Vagina (tissue), 2 donors: ENCODE data around the gene LNP1. TPM values are rescaled to one million over a fixed set of nuclear protein-coding genes. Genes with fewer than 3 reads are reported as not detected.

Experiments
- DNase-seq, 2 donors: peaks; one replicate each; pipeline ENCODE4 v3.0.0-alpha.2; 2017; ENCODE audit errors: extremely low spot score in 2 of 2
- H3K27ac ChIP-seq: fragments of 200-600 bp; sonication (generic); one replicate; pipeline ENCODE4 v1.5.1; 2019
- H3K27me3 ChIP-seq: fragments of 200-600 bp; sonication (generic); one replicate; pipeline ENCODE4 v1.5.1; 2019
- H3K36me3 ChIP-seq, 2 donors: fragments of 200-600 bp; sonication (generic); one replicate each; pipeline ENCODE4 v1.5.1; 2017 to 2019
- H3K4me1 ChIP-seq: fragments of 200-600 bp; sonication (generic); one replicate; pipeline ENCODE4 v1.5.1; 2019
- H3K4me3 ChIP-seq, 2 donors: fragments of 200-600 bp; sonication (generic); 1 replicate in 1 of 2; 2 replicates in 1 of 2; pipeline ENCODE4 v1.5.1; 2016 to 2019
- H3K9me3 ChIP-seq: fragments of 200-600 bp; sonication (generic); one replicate; pipeline ENCODE4 v1.5.1; 2019
- POLR2A ChIP-seq, 2 donors: fragments of 450-650 bp; IDR thresholded peaks; one replicate each; pipeline ENCODE4 v1.6.1; 2017; ENCODE audit warnings: antibody characterized with exemption in 2 of 2, mild to moderate bottlenecking in 2 of 2, moderate library complexity in 2 of 2
- POLR2AphosphoS5 ChIP-seq, 2 donors: sonication (generic); formaldehyde crosslinking; IDR thresholded peaks; one replicate each; pipeline ENCODE4 v1.9.0; 2017; ENCODE audit warnings: antibody characterized with exemption in 2 of 2, mild to moderate bottlenecking in 2 of 2, low read depth in 1 of 2; ENCODE audit not compliant: insufficient read depth in 1 of 2
- intact Hi-C: fragments of 100-400 bp; cut with DNase I; formaldehyde crosslinking; loops from one replicate; pipeline ENCODE4 v1.15.1; 2023
- total RNA-seq: library from RNA; depleted of rRNA; stranded (reverse); fragments of >200 nt; gene quantifications from one replicate; pipeline ENCODE4 v1.2.3, GENCODE V29; 2016
- TF ChIP-seq, protein P1 (sequence below), 3 experiments: fragments of 450-650 bp in 2 of 3; fragments of 200-600 bp in 1 of 3; sonication (generic) in 1 of 3; IDR thresholded peaks; one replicate each; pipeline ENCODE4 v1.5.1; 2017 to 2019; ENCODE audit warnings: antibody characterized with exemption in 3 of 3, mild to moderate bottlenecking in 2 of 3, moderate library complexity in 2 of 3

The LNP1 gene
- total RNA-seq, 1 donor from 2014 or later = 4.4 TPM

DNA sequence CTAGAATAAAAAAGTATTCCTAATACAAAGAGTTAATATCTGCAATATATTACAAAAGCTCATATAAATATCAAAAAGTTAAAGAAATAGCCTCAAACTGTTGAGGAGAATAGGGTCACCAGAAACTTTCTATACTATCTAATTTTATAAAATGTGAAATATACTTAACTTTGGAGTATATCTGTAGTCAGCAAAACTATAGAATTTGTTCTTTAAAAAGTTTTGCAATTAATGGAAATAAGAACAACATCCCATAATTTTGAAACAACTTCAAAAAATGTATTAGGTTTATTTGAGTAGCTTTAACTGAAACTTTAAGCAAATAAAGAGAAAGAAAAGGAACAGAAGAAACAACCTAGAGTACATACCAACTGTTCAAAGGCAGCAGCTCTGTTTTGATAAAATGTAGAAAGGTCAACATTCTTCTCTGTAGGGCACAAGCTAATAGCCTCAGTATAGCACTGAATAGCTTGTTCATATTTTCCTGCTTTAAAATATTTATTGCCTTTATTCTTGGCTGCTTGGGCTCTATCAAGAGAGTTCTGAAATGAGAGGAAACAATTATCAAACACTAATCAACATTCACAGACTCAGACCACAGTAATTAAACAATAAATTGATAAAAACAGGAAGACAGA, 14.8 kb upstream of the LNP1 start:
- intact Hi-C loops = no loop called here
- Histone ChIP-seq H3K27ac (no peak overlapping the region), H3K27me3 (no peaks in the 10 kb centered on the region), H3K4me1 (no peaks in the 10 kb centered on the region), H3K4me3 (no peak overlapping the region), H3K36me3 (peaks cover 0 to 42% of the 10 kb centered on the region in 2 donors), H3K9me3 (peaks cover 7% of the 10 kb centered on the region)
- no peak for DNase-seq
- TF ChIP-seq, protein P1, sequence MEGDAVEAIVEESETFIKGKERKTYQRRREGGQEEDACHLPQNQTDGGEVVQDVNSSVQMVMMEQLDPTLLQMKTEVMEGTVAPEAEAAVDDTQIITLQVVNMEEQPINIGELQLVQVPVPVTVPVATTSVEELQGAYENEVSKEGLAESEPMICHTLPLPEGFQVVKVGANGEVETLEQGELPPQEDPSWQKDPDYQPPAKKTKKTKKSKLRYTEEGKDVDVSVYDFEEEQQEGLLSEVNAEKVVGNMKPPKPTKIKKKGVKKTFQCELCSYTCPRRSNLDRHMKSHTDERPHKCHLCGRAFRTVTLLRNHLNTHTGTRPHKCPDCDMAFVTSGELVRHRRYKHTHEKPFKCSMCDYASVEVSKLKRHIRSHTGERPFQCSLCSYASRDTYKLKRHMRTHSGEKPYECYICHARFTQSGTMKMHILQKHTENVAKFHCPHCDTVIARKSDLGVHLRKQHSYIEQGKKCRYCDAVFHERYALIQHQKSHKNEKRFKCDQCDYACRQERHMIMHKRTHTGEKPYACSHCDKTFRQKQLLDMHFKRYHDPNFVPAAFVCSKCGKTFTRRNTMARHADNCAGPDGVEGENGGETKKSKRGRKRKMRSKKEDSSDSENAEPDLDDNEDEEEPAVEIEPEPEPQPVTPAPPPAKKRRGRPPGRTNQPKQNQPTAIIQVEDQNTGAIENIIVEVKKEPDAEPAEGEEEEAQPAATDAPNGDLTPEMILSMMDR (IDR thresholded peaks at IDR 0.05) = no peak
- TF ChIP-seq POLR2AphosphoS5 (IDR thresholded peaks at IDR 0.05; ENCODE audit: insufficient read depth in 1 of 2, low read depth in 1 of 2) (no peak), POLR2A (IDR thresholded peaks at IDR 0.05) (no peak)

DNA sequence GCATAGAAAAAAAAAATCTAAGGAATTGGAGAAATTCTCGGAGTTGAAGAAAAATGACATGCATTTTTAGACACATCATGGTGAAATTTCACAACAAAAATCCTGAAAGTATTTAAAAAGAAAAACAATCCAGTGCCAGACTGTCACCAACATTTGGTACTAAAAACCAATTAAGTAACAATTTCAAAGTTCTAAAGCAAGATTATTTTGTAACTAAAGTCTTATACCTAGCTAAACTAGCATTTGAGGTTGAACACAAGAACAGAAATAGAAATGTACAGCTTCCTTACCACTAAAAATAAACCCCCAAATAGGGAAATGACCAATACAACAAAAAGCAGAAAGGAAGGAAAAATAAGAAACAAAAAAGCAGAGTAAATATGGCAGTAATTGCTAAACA, 12.3 kb upstream of the LNP1 start:
- Histone ChIP-seq H3K4me1 (no peaks in the 10 kb centered on the region), H3K36me3 (peaks cover 0 to 18% of the 10 kb centered on the region in 2 donors), H3K9me3 (peaks cover 7% of the 10 kb centered on the region), H3K4me3 (no peak overlapping the region), H3K27ac (no peak overlapping the region), H3K27me3 (no peaks in the 10 kb centered on the region)
- TF ChIP-seq POLR2AphosphoS5 (IDR thresholded peaks at IDR 0.05; ENCODE audit: insufficient read depth in 1 of 2, low read depth in 1 of 2) (no peak), POLR2A (IDR thresholded peaks at IDR 0.05) (no peak)
- no peak for DNase-seq
- intact Hi-C loops = no loop called here

DNA sequence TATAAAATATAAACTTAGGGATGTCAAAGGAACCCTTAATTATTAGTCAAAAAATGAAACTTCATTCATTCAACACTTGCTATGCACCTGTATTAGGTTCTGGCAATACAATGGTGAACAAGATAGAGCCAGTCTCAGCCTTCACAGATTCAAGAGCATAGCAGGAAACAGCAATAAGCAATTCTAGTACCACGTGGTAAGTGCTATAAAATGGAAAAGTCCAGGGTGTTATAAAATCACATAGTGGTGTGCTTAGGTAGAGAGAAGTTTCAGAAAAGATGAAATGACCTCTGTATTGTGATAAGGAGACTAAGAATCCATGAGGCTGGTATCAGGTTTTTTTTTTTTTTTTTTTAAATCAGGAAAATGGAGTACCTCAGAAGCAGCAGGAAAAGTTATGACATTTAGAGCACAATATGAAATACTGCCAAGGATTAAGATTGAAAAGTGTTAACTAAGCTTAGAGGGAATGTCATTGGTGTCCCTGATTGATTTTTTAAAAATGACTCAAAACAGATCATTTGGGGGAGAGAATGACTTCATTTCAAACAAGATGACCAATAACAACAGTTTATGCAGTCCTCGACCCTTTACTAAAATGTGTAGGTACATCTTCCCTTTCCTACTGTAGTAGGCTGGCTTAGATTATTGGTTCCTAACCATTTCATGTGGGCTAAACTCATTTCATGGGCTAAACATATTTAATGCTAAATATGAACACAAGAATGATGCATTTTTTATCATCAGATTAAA, 5.5 kb upstream of the LNP1 start:
- no peak for DNase-seq
- TF ChIP-seq POLR2AphosphoS5 (IDR thresholded peaks at IDR 0.05; ENCODE audit: insufficient read depth in 1 of 2, low read depth in 1 of 2) (no peak), POLR2A (IDR thresholded peaks at IDR 0.05) (no peak)
- TF ChIP-seq, protein P1 (IDR thresholded peaks at IDR 0.05) = no peak
- Histone ChIP-seq H3K36me3 (no peaks in the 10 kb centered on the region), H3K9me3 (no peaks in the 10 kb centered on the region), H3K4me1 (peaks cover 41% of the 10 kb centered on the region), H3K27ac (no peak overlapping the region), H3K27me3 (no peaks in the 10 kb centered on the region), H3K4me3 (no peak overlapping the region)
- intact Hi-C loops = no loop called here

DNA sequence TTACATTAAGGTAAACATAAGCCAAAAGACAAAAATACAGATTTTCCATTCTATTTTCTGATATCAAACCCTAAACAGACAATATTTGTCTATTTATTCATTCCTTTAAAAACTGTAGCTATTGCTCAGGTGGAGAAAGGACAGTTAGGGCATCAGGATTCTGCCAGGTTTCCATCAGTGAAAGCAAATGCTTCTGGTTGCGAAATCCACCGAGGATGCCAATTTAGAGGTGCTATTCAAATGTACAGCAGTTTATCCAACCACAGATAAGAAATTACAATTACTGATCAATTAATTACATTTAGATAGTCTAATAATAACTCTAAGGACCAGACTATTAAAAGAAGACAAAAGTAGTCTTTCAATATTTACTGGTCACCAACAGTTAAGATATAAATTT, 4.4 kb upstream of the LNP1 start:
- peaks cover 42% of the 10 kb centered on the region for H3K4me1 ChIP-seq
- TF ChIP-seq POLR2AphosphoS5 (IDR thresholded peaks at IDR 0.05; ENCODE audit: insufficient read depth in 1 of 2, low read depth in 1 of 2) (no peak), POLR2A (IDR thresholded peaks at IDR 0.05) (no peak)
- TF ChIP-seq, protein P1 (IDR thresholded peaks at IDR 0.05) = no peak
- no peak overlapping the region for H3K27ac ChIP-seq
- H3K4me3 ChIP-seq = no peak overlapping the region
- no peaks in the 10 kb centered on the region for H3K9me3 ChIP-seq
- no peak for DNase-seq
- H3K27me3 ChIP-seq = no peaks in the 10 kb centered on the region
- H3K36me3 ChIP-seq = no peaks in the 10 kb centered on the region
- intact Hi-C loops = no loop called here

DNA sequence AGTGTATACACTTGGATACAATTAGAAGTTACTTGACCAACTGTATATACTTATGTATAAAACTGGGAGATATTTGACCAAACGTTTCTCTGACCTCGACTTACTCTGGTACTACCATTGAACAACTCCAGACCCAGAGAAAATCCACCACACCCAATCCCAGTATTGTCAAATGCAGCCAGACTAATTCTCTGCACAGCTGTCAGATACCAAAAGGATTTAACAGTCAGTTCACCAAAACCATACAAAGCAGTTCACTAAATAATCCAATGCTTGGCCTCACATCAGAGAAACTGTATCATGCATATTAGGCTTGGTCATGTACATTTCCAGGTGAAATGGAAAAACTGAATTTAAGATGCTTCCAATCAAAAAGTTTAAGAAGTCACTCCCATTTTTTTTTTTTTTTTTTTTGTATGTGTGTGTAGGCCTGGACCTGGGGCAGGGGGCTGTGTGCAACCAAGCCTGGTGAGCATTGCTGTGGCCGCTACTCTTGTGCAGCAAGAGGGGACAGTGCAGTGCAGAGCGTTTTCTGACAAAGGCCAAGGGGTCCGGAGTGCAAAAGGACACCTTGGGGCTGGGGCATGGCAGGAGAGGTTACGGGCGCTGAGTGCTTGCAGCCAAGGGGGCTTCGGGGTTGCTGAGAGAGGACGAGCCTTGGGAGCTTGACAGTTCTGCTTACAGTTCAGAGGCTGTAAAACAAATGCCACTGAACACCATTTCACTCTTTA, 1.8 kb upstream of the LNP1 start:
- no peak overlapping the region for H3K27ac ChIP-seq
- no peaks in the 10 kb centered on the region for H3K36me3 ChIP-seq
- peak overlapping the region; percentile 93 to 94 for H3K4me3 ChIP-seq
- TF ChIP-seq, protein P1 (IDR thresholded peaks at IDR 0.05) = no peak
- TF ChIP-seq POLR2AphosphoS5 (IDR thresholded peaks at IDR 0.05; ENCODE audit: insufficient read depth in 1 of 2, low read depth in 1 of 2) (no peak), POLR2A (IDR thresholded peaks at IDR 0.05) (no peak)
- no peaks in the 10 kb centered on the region for H3K27me3 ChIP-seq
- no peak for DNase-seq
- intact Hi-C loops = no loop called here
- H3K9me3 ChIP-seq = no peaks in the 10 kb centered on the region
- H3K4me1 ChIP-seq = peaks cover 64% of the 10 kb centered on the region
